Measurements from ENCODE around the gene TMEM219. TPM values are rescaled to one million over a fixed set of nuclear protein-coding genes. Genes with fewer than 3 reads are reported as not detected.

TMEM219 gene
- total and polyA plus RNA-seq, 4 donors: 25.5 to 75.9 (median 46.9) TPM

GRCh38 chr16:30004424-30004776 lies 42.5 kb downstream of the TMEM219 start:
- Histone ChIP-seq H3K9me3 (ENCODE audit: control insufficient read depth in 4 of 4, low read length in 3 of 4) (no peaks in the 10 kb centered on the region), H3K36me3 (ENCODE audit: control insufficient read depth in 4 of 4, insufficient read depth in 3 of 4, low read depth in 1 of 4, low read length in 3 of 4) (peaks cover 0 to 7% (median 3%) of the 10 kb centered on the region in 4 donors), H3K4me1 (ENCODE audit: control insufficient read depth in 4 of 4, insufficient read depth in 4 of 4, low read length in 3 of 4) (no peaks in the 10 kb centered on the region), H3K27me3 (ENCODE audit: control insufficient read depth in 4 of 4, insufficient read depth in 4 of 4, low read length in 3 of 4) (no peaks in the 10 kb centered on the region), H3K9ac (ENCODE audit: low read depth in 1 of 2, low read length in 2 of 2) (no peak overlapping the region), H3K4me3 (ENCODE audit: low read depth in 1 of 3, low read length in 3 of 3) (no peak overlapping the region), H3K27ac (ENCODE audit: low read depth in 1 of 2, low read length in 2 of 2) (no peak overlapping the region)
- 78% methylated on average over 19 of the region's 19 CpGs for WGBS
- no peak for DNase-seq (ENCODE audit: low spot score)
- TF ChIP-seq REST (IDR thresholded peaks at IDR 0.05) (no peak), RXRA (IDR thresholded peaks at IDR 0.05) (no peak), EGR1 (IDR thresholded peaks at IDR 0.05; ENCODE audit: low read depth in 2 of 2) (no peak), FOXA1 (IDR thresholded peaks at IDR 0.05) (no peak), JUND (IDR thresholded peaks at IDR 0.05) (no peak), HNF4G (IDR thresholded peaks at IDR 0.05) (no peak), FOXA2 (IDR thresholded peaks at IDR 0.05) (no peak), SP1 (IDR thresholded peaks at IDR 0.05) (no peak), HNF4A (conservative IDR thresholded peaks at IDR 0.05) (no peak), GABPA (IDR thresholded peaks at IDR 0.05 in 1 of 2, conservative IDR thresholded peaks at IDR 0.05 in 1 of 2) (no peak), YY1 (IDR thresholded peaks at IDR 0.05) (no peak)
- TF ChIP-seq, protein P1, sequence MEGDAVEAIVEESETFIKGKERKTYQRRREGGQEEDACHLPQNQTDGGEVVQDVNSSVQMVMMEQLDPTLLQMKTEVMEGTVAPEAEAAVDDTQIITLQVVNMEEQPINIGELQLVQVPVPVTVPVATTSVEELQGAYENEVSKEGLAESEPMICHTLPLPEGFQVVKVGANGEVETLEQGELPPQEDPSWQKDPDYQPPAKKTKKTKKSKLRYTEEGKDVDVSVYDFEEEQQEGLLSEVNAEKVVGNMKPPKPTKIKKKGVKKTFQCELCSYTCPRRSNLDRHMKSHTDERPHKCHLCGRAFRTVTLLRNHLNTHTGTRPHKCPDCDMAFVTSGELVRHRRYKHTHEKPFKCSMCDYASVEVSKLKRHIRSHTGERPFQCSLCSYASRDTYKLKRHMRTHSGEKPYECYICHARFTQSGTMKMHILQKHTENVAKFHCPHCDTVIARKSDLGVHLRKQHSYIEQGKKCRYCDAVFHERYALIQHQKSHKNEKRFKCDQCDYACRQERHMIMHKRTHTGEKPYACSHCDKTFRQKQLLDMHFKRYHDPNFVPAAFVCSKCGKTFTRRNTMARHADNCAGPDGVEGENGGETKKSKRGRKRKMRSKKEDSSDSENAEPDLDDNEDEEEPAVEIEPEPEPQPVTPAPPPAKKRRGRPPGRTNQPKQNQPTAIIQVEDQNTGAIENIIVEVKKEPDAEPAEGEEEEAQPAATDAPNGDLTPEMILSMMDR (IDR thresholded peaks at IDR 0.05; ENCODE audit: low read depth, low read length, missing input control): no peak

DNA sequence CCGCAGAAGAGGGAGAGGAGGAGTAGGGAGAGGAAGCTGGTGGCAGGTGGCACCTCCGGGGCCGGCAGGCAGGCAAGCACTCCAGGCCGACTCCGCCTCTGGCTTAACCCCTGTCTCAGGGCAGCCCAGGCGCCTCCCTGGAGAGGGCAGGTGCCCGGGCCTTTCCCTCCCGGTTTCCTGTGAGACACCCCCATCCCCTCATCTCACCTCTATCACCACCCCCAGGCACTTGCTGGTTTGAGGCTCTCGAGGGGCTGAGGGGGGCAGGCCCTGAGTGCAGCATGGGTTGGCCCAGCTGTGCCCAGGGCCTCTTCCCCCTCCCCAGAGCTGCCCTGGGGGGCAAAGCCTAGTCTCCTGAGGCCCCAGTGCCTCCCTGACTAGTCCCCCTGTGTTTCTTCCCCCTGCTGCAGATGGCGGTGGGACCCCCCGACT lies 42.9 kb downstream of the TMEM219 start:
- no peak overlapping the region for H3K27ac ChIP-seq (ENCODE audit: low read depth in 1 of 2, low read length in 2 of 2)
- H3K27me3 ChIP-seq (ENCODE audit: control insufficient read depth in 4 of 4, insufficient read depth in 4 of 4, low read length in 3 of 4): no peaks in the 10 kb centered on the region
- no peaks in the 10 kb centered on the region for H3K9me3 ChIP-seq (ENCODE audit: control insufficient read depth in 4 of 4, low read length in 3 of 4)
- H3K4me1 ChIP-seq (ENCODE audit: control insufficient read depth in 4 of 4, insufficient read depth in 4 of 4, low read length in 3 of 4): no peaks in the 10 kb centered on the region
- TF ChIP-seq JUND (IDR thresholded peaks at IDR 0.05) (no peak), SP1 (IDR thresholded peaks at IDR 0.05) (no peak), EGR1 (IDR thresholded peaks at IDR 0.05; ENCODE audit: low read depth in 2 of 2) (no peak), HNF4G (IDR thresholded peaks at IDR 0.05) (no peak), MAX (IDR thresholded peaks at IDR 0.05) (no peak), REST (IDR thresholded peaks at IDR 0.05) (no peak), FOXA1 (IDR thresholded peaks at IDR 0.05) (no peak), GABPA (IDR thresholded peaks at IDR 0.05 in 1 of 2, conservative IDR thresholded peaks at IDR 0.05 in 1 of 2) (no peak), NR2F2 (IDR thresholded peaks at IDR 0.05) (no peak), HNF4A (conservative IDR thresholded peaks at IDR 0.05) (no peak), YY1 (IDR thresholded peaks at IDR 0.05) (no peak)
- TF ChIP-seq, protein P2, sequence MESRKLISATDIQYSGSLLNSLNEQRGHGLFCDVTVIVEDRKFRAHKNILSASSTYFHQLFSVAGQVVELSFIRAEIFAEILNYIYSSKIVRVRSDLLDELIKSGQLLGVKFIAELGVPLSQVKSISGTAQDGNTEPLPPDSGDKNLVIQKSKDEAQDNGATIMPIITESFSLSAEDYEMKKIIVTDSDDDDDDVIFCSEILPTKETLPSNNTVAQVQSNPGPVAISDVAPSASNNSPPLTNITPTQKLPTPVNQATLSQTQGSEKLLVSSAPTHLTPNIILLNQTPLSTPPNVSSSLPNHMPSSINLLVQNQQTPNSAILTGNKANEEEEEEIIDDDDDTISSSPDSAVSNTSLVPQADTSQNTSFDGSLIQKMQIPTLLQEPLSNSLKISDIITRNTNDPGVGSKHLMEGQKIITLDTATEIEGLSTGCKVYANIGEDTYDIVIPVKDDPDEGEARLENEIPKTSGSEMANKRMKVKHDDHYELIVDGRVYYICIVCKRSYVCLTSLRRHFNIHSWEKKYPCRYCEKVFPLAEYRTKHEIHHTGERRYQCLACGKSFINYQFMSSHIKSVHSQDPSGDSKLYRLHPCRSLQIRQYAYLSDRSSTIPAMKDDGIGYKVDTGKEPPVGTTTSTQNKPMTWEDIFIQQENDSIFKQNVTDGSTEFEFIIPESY (IDR thresholded peaks at IDR 0.05): no peak
- TF ChIP-seq, protein P1 (IDR thresholded peaks at IDR 0.05; ENCODE audit: low read depth, low read length, missing input control): no peak
- 59% methylated on average over 11 of the region's 11 CpGs for WGBS
- no peak overlapping the region for H3K4me3 ChIP-seq (ENCODE audit: low read depth in 1 of 3, low read length in 3 of 3)
- DNase-seq (ENCODE audit: low spot score): no peak
- peaks cover 0 to 7% (median 3%) of the 10 kb centered on the region in 4 donors for H3K36me3 ChIP-seq (ENCODE audit: control insufficient read depth in 4 of 4, insufficient read depth in 3 of 4, low read depth in 1 of 4, low read length in 3 of 4)
- no peak overlapping the region for H3K9ac ChIP-seq (ENCODE audit: low read depth in 1 of 2, low read length in 2 of 2)
